ENCODE data around the gene TMEM171. TPM values are rescaled to one million over a fixed set of nuclear protein-coding genes. Genes with fewer than 3 reads are reported as not detected.

The TMEM171 gene
- total and polyA plus RNA-seq, 10 donors = 1.9 to 38.0 (median 19.5) TPM

- TF ChIP-seq POLR2A (IDR thresholded peaks at IDR 0.05) (no peak), POLR2AphosphoS5 (IDR thresholded peaks at IDR 0.05) (no peak)
- TF ChIP-seq, protein P1, sequence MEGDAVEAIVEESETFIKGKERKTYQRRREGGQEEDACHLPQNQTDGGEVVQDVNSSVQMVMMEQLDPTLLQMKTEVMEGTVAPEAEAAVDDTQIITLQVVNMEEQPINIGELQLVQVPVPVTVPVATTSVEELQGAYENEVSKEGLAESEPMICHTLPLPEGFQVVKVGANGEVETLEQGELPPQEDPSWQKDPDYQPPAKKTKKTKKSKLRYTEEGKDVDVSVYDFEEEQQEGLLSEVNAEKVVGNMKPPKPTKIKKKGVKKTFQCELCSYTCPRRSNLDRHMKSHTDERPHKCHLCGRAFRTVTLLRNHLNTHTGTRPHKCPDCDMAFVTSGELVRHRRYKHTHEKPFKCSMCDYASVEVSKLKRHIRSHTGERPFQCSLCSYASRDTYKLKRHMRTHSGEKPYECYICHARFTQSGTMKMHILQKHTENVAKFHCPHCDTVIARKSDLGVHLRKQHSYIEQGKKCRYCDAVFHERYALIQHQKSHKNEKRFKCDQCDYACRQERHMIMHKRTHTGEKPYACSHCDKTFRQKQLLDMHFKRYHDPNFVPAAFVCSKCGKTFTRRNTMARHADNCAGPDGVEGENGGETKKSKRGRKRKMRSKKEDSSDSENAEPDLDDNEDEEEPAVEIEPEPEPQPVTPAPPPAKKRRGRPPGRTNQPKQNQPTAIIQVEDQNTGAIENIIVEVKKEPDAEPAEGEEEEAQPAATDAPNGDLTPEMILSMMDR (IDR thresholded peaks at IDR 0.05 in 8 of 11, conservative IDR thresholded peaks at IDR 0.05 in 3 of 11) = no peak
- 55 to 82% (median 66%) methylated on average over 3 of the region's 3 CpGs for WGBS, 5 donors
- Histone ChIP-seq H3K36me3 (no peaks in the 10 kb centered on the region), H3K27me3 (replicated peaks in 1 of 7) (peaks cover 0 to 48% (median 0%) of the 10 kb centered on the region in 7 donors), H3K27ac (no peak overlapping the region), H3K4me3 (no peak overlapping the region), H3K4me1 (peaks cover 0 to 9% (median under 1%) of the 10 kb centered on the region in 6 donors), H3K9me3 (peaks cover 0 to 6% (median 0%) of the 10 kb centered on the region in 8 donors)
- DNase-seq = no peak
- intact Hi-C loops (cut with DNase I; ENCODE audit: low total_unique reads) = no loop called here
Measured at GRCh38 chr5:73114044-73114688, 6.2 kb upstream of the TMEM171 start.

DNA sequence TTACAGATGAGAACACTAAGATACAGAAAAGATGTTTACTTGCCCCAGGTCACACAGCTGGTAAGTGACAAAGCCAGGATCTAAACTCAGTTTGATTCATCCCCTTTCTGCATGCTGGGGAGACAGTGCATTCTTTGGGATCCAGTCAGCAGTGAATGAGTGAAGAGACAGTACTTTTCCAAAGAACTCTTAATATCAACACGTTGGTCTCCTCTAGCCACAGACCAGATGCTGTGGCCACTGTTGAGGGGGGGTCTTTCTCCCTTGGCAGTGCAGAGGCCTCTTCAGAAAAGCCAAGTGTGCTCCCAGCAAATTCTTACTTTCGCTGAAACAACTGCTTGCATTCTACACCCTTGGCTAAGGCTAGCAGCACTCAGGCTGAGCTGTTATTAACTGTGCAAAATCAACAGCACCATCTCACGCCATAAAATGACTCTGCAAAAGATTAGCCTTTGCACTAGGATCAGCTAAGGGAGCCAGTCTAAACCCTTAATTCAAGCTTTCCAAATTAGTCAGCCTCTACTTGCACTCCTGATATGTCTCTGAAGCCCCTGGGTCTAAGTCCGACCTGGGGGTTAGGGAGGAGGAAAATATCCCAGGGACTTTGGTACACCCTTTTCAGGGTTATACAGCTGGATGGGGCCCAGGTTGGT is 4.8 kb upstream of the TMEM171 start:
- Histone ChIP-seq H3K27ac (no peak overlapping the region), H3K4me1 (peaks cover 0 to 19% (median 11%) of the 10 kb centered on the region in 6 donors), H3K36me3 (no peaks in the 10 kb centered on the region), H3K9me3 (peaks cover 0 to 6% (median 0%) of the 10 kb centered on the region in 8 donors), H3K4me3 (no peak overlapping the region), H3K27me3 (replicated peaks in 1 of 7) (peaks cover 0 to 62% (median 12%) of the 10 kb centered on the region in 7 donors)
- DNase-seq = no peak
- WGBS, 5 donors = 66 to 76% (median 68%) methylated on average over 4 of the region's 4 CpGs
- TF ChIP-seq POLR2A (IDR thresholded peaks at IDR 0.05) (no peak), POLR2AphosphoS5 (IDR thresholded peaks at IDR 0.05) (no peak)
- TF ChIP-seq, protein P1 (IDR thresholded peaks at IDR 0.05 in 8 of 11, conservative IDR thresholded peaks at IDR 0.05 in 3 of 11) = no peak
- intact Hi-C loops (cut with DNase I; ENCODE audit: low total_unique reads) = no loop called here

DNA sequence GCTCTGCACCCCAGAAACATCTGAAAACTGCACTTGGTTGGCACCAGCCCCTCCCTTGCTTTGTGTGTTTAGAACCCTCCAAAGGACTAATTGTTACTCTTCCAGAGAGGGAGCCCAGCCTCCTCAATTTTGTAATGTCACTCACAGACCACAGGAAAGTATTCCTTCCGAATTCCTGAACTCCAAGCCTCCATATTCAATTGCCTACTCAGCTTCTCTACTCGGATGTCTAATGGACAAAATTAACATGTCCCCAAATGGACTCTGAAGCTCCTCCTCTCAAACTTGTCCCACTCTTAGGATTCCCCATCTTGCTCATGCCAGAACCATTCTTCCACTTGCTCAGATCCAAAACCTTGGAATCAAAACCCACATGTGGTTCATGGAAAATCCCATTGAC is 3.9 kb upstream of the TMEM171 start:
- WGBS, 5 donors = 68 to 80% (median 76%) methylated on average over 2 of the region's 2 CpGs
- H3K9me3 ChIP-seq = peaks cover 0 to 6% (median 0%) of the 10 kb centered on the region in 8 donors
- no peak overlapping the region for H3K4me3 ChIP-seq
- DNase-seq = no peak
- H3K4me1 ChIP-seq = peaks cover 0 to 24% (median 14%) of the 10 kb centered on the region in 6 donors
- intact Hi-C loops (cut with DNase I; ENCODE audit: low total_unique reads) = no loop called here
- H3K27ac ChIP-seq = peak overlapping the region in 1 of 8 donors; percentile 89
- peaks cover 0 to 71% (median 21%) of the 10 kb centered on the region in 7 donors for H3K27me3 ChIP-seq (replicated peaks in 1 of 7)
- H3K36me3 ChIP-seq = no peaks in the 10 kb centered on the region
- TF ChIP-seq POLR2AphosphoS5 (IDR thresholded peaks at IDR 0.05) (no peak), POLR2A (IDR thresholded peaks at IDR 0.05) (no peak)
- TF ChIP-seq, protein P1 (IDR thresholded peaks at IDR 0.05 in 8 of 11, conservative IDR thresholded peaks at IDR 0.05 in 3 of 11) = no peak

All from spleen (tissue), 11 donors.